ENCODE data around the gene ACTRT2.

ACTRT2 gene

GRCh38 chr1:3021233-3021671 is at the start of gene ACTRT2:
TSS of gene ACTRT2 (plus strand) at chr1:3021467. CDS start at chr1:3021687, 220 bp downstream.
- Histone ChIP-seq H3K27ac (no peak within 1 kb of the TSS), H3K4me3 (no peak within 1 kb of the TSS)
- no peak for DNase-seq (ENCODE audit: low spot score)
- no peak for TF ChIP-seq CTCF (IDR thresholded peaks at IDR 0.05)

GRCh38 chr1:2971609-2972008 is 49.7 kb upstream of the ACTRT2 start:
- no peak for TF ChIP-seq CTCF (IDR thresholded peaks at IDR 0.05)
- Histone ChIP-seq H3K4me3 (no peak overlapping the region), H3K27ac (no peak overlapping the region)
- peak; percentile 62 for DNase-seq (ENCODE audit: low spot score)

GRCh38 chr1:2972011-2972878 is 49.0 kb upstream of the ACTRT2 start:
- Histone ChIP-seq H3K27ac (no peak overlapping the region), H3K4me3 (no peak overlapping the region)
- peak; percentile 69 for DNase-seq (ENCODE audit: low spot score)
- TF ChIP-seq CTCF (IDR thresholded peaks at IDR 0.05), result no peak

- Histone ChIP-seq H3K27ac (no peak overlapping the region), H3K4me3 (no peak overlapping the region)
- peak; percentile 54 for DNase-seq (ENCODE audit: low spot score)
- TF ChIP-seq CTCF (IDR thresholded peaks at IDR 0.05), result no peak
Measured at GRCh38 chr1:2972879-2973575, 48.2 kb upstream of the ACTRT2 start.

GRCh38 chr1:2973601-2974593 is 47.4 kb upstream of the ACTRT2 start:
- Histone ChIP-seq H3K27ac (no peak overlapping the region), H3K4me3 (no peak overlapping the region)
- DNase-seq (ENCODE audit: low spot score), result peak; percentile 62
- TF ChIP-seq CTCF (IDR thresholded peaks at IDR 0.05), result no peak

GRCh38 chr1:2974701-2975301 is 46.5 kb upstream of the ACTRT2 start:
- no peak overlapping the region for H3K4me3 ChIP-seq
- peak; percentile 56 for DNase-seq (ENCODE audit: low spot score)
- no peak overlapping the region for H3K27ac ChIP-seq
- TF ChIP-seq CTCF (IDR thresholded peaks at IDR 0.05), result no peak
